HG03342 (cell line): ENCODE results near the gene TAF9B.
"Not testable (repeated sequence)": the region's sequence is repeated elsewhere in the genome, so short reads cannot be mapped to it uniquely, and the experiment has no call there.

ENCODE experiments used
- ATAC-seq: cut with Tn5 transposase; IDR thresholded peaks from one replicate; pipeline ENCODE4 v1.9.1; 2021; ENCODE audit warnings: mild to moderate bottlenecking, moderate library complexity; ENCODE audit not compliant: unreplicated experiment

TAF9B gene

DNA sequence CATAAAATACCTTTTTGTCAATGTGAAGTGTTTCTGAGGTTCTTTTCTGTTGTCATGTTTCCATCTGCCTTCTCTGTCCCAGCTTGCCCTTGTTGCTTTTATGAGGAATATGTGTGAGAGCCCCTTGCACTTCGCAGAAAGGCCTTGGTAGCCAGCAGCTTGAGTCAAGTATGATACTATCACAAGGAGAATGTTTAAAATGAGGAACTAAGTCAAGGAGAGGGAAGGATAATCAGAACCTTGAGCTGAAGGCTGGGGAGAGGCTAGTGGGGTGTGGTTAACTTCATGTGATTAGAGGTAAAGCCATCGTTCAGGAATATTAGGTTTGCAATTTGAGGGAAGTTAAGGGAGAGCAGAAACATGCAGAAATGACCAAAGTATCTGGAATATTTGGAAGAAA lies 22.7 kb downstream of the TAF9B start:
- no peak for ATAC-seq

DNA sequence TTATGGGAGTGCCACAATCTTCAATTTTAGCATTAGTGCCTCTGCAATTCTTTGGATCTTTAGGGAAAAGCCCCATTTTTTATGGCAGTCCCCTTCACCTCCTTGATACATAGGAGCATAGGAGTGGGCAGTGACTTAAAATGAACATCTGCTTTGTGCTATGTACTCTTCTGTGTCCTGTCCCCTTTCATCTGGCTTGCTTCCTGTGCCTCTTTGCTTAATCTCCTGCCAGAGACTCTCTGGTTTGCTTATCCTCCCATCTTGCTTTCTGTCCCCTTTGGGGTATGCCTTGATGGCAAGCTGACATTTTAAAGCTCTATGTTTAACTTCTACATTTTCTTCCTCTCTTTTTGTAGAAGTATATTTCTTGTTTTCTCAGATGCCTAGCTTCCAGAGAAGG lies 23.1 kb downstream of the TAF9B start:
- ATAC-seq: no peak

DNA sequence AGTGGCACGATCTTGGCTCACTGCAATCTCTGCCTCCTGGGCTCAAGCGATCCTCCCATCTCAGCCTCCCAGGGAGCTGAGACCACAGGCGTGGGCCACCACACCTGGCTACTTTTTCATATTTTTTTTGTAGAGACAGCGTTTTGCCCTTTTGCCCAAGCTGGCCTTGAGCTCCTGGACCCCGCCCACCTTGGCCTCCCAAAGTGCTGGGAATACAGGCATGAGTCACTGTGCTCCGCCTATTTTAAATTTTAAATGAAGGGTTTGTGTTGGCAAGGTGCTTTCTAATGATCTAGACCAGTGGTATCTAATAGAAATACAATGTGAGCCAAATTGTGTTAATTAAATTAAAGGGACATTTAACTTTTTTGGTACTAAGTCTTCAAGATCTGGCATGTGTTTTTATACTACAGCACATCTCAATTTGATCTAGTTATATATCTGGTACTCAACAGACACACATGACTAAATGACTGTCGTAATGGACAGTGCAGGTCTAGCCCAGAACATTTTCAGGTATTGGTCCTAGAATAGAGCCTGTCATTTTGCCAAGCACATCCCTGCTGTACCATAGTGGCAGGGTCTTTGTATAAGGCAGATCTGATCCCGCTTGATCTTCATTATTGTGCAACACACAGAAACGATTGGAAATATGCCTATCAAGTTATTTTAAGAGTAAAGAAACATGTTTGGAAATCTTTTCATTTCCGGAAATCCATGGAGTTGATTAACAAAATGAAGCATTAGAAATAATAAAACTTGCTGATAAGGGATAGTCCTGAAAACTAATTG lies 28.1 kb downstream of the TAF9B start:
- ATAC-seq: no peak

DNA sequence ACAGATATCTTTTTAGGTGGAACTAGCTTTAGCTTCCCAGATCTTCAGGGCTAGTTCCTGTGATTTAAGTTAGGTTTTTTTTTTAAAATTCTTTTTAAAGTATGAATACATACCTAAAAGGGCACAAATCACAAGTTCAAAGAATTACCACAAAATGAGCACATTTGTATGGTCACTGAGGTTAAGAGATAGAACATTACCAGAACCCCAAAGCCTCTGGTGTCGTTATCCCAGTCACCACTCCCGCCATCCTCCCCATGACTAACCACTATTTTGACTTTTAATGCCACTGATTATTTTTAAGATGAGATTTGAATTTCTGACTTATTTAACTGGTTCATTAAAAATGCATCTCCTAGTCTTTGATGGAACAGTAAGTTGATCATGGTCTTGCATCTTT lies 30.0 kb downstream of the TAF9B start:
- no peak for ATAC-seq

DNA sequence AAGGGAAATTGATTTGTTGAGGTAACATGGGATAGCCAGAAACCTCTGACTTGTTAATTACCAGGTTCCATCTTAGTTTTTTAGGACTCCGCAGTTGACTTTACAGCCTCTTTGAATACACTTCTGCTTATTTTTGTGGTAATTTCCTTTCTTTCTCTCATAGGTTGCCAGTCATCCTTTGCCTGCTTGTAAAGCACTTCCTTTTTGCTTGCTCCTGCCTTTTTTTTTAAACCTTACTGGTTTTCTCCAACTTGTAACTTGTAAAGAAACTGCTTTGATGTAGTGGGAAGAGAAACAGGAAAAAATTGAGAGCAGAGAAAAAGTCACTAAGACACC lies 32.8 kb downstream of the TAF9B start:
- ATAC-seq: no peak

DNA sequence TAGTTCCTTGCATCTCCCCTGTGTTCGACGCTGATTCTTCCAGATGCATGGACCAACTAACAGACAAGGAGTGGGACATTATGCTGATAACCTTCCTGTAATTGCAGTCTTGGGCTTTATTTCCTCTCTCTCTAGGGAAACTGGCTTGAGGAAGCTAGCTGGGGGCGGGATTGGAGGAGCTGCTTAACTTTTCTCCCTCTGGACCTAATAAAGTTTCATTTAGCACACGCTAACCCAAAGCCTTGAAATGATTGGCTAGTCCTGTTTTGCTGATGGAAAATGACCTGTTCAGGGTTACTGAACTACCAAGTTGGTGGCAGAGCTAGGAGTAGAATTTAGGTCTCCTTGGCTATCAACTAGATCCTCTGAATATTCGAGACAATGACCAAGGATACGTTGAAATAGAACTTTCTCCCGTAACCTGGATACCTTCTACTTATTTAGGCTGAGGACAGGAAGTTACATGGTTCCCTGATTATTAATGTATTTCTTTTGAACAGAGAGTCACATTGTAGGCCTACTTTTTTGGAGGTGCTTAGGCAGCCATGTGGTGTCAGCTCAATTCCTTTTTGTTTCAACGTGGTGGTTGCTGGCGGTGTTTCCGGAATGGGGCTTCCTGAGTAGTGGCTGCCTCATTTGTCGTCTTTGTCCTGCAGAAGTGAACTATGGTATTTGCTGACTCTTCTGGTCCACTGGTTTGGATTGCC lies 33.4 kb downstream of the TAF9B start:
- ATAC-seq: no peak

DNA sequence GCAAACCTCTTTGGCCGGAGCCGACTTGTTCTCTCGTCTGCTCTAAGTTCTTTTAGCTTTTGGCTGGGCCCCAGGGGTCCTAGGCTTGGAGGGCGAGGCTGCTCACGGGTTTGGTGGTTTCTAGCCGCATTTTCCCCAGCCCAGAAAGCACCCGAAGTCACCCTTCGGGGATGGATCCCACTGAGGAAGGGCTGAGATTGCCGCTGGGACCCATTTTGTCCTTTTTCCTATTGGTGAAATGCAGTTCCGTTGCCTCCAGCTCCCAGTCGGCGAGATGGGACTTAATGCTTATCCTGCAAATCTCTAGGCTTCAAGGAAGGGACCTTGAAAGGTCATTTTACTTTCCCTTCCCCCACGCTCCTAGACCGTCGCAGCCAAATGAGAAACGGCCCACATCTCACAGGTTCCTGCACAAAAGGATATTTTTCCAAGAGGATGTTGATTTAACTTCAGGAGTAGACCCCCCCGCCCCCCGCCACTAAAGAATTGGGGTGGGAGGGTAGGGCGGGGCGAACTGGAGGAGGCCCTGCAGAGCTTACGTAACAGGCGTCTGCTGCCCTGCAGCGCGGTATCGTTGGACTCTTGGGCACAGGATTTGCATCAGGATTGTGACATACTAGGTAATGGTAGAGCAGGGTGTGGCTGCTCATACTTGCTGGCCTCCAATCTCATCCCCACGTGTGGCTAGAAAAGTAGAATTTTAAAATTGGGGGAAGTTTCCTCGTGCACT lies 34.8 kb downstream of the TAF9B start:
- ATAC-seq: no peak

DNA sequence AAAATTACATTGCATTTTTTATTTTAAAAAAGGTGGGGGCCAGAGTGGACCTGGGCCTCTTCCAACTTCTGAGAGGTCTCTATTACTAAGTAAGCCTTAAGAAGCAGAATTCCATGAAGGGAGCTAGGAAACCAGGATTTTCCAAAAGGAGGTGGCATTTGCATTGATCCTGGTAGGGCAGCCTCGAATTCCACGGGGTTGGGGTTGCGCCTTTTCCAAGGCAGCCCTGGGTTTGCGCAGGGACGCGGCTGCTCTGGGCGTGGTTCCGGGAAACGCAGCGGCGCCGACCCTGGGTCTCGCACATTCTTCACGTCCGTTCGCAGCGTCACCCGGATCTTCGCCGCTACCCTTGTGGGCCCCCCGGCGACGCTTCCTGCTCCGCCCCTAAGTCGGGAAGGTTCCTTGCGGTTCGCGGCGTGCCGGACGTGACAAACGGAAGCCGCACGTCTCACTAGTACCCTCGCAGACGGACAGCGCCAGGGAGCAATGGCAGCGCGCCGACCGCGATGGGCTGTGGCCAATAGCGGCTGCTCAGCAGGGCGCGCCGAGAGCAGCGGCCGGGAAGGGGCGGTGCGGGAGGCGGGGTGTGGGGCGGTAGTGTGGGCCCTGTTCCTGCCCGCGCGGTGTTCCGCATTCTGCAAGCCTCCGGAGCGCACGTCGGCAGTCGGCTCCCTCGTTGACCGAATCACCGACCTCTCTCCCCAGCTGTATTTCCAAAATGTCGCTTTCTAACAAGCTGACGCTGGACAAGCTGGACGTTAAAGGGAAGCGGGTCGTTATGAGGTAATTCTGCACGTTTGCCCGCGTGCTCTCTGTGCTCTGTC lies 35.6 kb downstream of the TAF9B start, which contains the start of gene PGK1:
Gene PGK1, plus strand, starts transcription at position 626 of the 824 bp plus-strand sequence. Its CDS starts 93 bp downstream, at position 719.
- peak; percentile 95 for ATAC-seq

DNA sequence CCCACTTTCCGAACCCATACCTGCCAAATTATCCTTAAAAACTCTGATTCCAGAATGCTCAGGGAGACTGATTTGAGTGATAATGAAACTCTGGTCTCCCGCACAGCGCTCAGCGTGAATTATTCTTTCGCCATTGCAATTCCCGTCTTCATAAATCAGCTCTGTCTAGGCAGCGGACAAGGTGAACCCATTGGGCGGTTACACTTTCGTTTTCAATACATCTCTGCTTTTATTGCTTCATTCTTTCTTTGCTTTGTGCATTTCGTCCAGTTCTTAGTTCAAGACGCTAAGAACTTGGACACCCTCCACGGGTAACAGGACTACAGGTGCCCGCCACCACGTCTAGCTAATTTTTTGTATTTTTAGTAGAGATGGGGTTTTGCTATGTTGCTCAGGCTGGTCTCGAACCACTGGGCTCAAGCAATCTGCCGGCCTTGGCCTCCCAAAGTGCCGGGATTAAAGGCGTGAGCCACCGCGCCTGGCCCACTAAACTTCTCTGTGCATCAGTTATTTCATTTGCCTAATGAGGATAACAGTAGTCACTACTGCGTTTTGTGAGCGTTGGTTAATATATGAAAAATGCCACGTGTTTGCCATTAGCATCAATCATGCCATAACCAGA lies 36.3 kb downstream of the TAF9B start:
- ATAC-seq: no peak

DNA sequence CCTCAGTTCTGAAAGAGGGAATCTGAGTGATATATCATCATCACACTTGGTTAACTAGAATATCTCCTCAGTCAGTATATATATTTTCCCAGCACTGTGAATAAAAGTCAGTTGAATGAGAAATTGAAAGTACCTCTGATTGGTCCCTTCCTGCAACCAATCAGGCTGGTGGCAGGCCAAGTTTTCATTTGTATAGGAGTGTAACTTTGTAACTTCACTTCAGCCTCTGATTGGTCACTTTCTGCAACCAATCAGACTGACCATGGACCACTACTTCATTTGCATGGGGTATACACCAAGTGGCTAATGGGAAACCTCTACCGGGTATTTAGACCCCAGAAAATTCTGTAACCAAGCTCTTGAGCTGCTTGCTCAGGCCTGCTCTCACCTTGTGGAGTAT lies 37.4 kb downstream of the TAF9B start:
- ATAC-seq: no peak

DNA sequence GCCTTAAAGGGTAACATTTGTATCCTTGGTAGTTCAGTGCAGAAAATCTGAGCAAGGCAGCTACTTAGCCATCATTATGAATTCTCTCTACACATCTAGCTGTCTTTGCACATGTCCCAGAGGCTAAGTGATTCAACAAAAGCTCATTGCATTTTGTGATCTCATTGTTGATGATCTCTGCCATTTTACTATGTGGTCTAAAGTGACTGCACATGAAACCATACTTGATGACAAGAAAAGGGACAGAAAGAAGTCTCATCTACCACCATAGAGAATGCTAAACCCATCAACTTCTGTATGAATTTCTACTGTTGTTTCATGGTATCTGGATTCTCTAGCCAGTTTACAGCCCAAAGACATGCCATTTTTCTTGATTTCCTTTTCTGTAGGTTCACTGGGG lies 41.3 kb downstream of the TAF9B start:
- ATAC-seq: no peak

DNA sequence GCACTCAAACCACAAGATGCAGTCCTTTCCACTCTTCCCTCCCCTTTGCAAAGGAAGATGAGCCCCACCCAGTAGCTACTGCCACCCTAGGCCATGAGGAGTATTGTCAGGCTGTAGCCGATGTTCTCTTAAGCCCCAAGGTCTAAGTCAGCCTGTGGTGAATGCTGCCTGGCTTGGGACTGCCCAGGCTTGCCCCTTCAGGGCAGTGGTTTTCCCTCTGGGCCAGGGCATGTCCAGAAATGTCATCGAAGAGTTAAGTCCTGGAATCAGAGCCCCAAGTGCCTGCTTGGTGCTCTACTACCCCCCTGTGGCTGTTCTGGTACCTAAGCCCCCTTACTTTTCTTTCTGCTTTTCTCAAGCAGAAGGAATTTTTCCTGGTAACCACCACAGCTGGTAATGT lies 47.2 kb downstream of the TAF9B start:
- peak; percentile 81 for ATAC-seq

DNA sequence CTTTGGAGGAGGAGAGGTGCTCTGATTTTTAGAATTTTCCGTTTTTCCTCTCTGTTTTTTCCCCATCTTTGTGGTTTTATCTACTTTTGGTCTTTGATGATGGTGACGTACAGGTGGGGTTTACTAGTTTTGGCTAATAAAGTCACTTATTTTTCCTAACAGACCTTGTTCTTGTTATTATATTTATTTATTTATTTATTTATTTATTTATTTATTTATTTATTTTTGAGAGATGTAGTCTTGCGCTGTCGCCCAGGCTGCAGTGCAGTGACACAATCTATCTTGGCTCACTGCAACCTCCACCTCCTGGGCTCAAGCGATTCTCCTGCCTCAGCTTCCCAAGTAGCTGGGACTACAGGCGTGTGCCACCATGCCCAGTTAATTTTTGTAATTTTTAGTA lies 58.0 kb downstream of the TAF9B start:
- ATAC-seq: not testable (repeated sequence)
